Head of caudate nucleus (tissue), 42 donors: ENCODE measurements around the gene TGFBR3L.

ENCODE experiments used
- DNase-seq, 42 donors: peaks; one replicate each; pipeline versions ENCODE4 v3.0.0 to v3.0.0-alpha.2; 2020 to 2021; ENCODE audit warnings: mixed read lengths in 7 of 42
- intact Hi-C: fragments of 100-400 bp; cut with DNase I; formaldehyde crosslinking; loops from one replicate; pipeline ENCODE4 v1.15.0; 2022

The TGFBR3L gene

GRCh38 chr19:7900931-7901330, 13.7 kb upstream of the TGFBR3L start:
- DNase-seq, result no peak
- intact Hi-C loops, result loop anchor here (5.0 kb wide), 1 partner anchor 39 kb away; no protein-coding TSS in a partner anchor

- no peak for DNase-seq
- intact Hi-C loops, result loop anchor here (5.0 kb wide), 1 partner anchor 39 kb away; no protein-coding TSS in a partner anchor
Observed at GRCh38 chr19:7901337-7901736, 13.3 kb upstream of the TGFBR3L start.

GRCh38 chr19:7902796-7903243, 11.8 kb upstream of the TGFBR3L start:
- peak in 2 of 42 donors; percentile 27 to 46 for DNase-seq
- intact Hi-C loops, result loop anchor here (2.0 to 5.0 kb wide), 2 partner anchors 41 to 222 kb away; partner anchors contain the start of gene TRAPPC5

DNA sequence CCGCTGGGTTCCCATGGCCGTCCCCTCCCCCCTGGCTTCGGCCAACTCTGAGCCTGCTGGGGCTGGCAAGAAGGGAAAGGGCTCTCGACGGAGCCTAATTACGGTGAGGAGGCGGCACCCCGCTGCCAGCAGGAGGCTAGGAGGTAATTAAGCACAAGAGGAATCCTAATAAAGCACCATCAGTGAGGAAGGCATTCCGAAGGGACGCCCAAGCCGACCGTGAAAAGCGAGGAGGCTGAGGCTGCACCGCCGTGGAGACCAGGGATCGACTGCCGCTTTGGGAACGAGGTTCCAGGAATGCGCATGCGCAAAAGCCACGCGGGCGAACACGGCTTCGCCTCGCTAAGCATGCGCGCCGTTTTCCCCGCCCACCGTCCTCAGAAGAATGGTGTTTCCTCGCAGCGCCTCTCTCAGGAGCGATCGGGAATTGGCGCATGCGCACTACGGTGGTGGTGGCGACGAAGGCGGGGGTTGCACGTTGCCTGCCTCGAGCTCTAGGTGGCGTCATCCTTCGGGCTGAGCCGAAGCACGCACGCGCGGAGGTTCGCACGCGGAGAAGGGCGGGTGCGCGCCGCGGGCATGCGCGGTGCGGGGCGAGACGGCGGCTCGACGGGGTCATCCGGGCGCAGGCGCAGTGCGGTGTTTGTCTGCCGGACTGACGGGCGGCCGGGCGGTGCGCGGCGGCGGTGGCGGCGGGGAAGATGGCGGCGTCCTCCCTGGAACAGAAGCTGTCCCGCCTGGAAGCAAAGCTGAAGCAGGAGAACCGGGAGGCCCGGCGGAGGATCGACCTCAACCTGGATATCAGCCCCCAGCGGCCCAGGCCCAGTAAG, 11.2 kb upstream of the TGFBR3L start, which contains the start of gene MAP2K7:
Gene MAP2K7 (plus strand): TSS at position 634 of the 830 bp plus-strand sequence. CDS start 68 bp downstream, at position 702.
- peak; percentile 95 to 100 (median 99) for DNase-seq
- intact Hi-C loops, result loop anchor here (2.0 to 5.0 kb wide), 2 partner anchors 41 to 223 kb away; partner anchors contain the start of gene TRAPPC5

DNA sequence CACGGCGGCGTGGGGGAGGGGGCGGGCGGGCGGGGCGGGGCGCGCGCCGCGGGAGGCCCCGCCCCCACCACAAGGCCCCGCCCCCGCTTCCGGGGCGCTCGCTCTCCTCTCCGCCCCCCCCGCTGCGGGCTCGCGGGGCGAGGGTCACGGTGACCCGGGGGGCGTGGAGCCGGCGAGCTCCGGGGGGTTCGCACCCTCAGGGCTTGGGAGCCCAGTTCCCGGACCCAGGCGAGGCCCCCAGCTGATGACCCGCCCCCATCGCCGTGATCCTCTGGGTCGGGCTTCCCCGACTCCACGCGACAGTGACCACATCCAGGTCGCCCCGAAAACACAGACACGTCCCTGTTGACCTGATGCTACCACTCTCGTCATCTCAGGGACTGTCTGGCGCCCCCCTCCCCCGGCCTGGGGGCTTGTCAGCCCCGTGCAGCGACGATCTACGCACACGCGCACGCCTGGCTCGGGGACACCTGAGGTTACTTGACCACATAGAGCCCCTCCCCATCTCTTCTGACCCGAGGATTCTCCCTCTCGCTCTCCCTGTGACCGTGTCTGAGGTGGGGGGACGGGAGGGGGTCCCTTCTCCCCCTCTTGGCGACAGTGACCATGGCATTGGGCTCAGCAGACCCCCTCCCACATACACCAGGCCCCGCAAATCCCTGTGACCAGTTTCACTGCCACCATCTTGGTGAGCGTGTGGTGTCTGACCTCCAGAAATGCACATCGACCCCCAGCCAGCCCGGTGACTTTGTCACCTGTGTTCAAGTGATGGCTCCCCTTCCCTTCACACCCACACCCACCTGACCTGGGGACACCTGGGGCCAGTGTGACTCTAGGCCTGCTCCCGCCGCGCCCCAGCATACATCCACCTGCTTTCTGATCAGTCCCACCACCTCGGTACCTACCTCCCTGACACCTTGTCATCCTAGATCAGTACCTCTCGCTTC, 10.3 kb upstream of the TGFBR3L start:
- DNase-seq, result peak in 3 of 42 donors; percentile 40 to 52 (median 49)
- intact Hi-C loops, result loop anchor here (5.0 kb wide), 1 partner anchor 42 kb away; no protein-coding TSS in a partner anchor

DNA sequence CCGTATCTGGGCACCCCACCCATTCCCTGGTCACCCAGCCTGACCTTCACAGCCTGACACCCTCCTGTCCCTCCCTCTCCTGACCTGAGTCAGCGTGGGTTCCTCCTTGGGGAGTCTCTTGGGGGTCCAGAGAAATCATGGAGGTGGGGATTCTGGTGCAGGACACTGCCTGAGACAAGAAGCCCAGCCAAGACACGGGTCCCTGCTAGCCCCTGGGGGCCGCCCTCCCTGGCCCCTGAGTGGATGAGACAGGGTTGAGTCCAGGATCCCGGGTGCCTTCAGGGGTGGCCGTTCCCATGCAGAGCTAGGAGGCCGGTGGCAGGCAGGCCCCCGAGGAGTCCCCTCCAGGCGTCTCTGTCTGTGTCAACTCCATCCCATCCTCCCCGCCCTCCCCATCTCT, 9.4 kb upstream of the TGFBR3L start:
- intact Hi-C loops, result no loop called here
- DNase-seq, result no peak

- DNase-seq, result no peak
- intact Hi-C loops, result no loop called here
Observed at GRCh38 chr19:7905859-7906258, 8.8 kb upstream of the TGFBR3L start.

GRCh38 chr19:7907122-7907521, 7.5 kb upstream of the TGFBR3L start:
- peak in 1 of 42 donors; percentile 1 for DNase-seq
- intact Hi-C loops, result no loop called here

GRCh38 chr19:7907544-7907943, 7.1 kb upstream of the TGFBR3L start:
- peak in 1 of 42 donors; percentile 1 for DNase-seq
- intact Hi-C loops, result no loop called here

- peak in 1 of 42 donors; percentile 2 for DNase-seq
- intact Hi-C loops, result no loop called here
Observed at GRCh38 chr19:7908078-7908699, 6.4 kb upstream of the TGFBR3L start.

GRCh38 chr19:7908742-7909461, 5.7 kb upstream of the TGFBR3L start:
- intact Hi-C loops, result no loop called here

DNA sequence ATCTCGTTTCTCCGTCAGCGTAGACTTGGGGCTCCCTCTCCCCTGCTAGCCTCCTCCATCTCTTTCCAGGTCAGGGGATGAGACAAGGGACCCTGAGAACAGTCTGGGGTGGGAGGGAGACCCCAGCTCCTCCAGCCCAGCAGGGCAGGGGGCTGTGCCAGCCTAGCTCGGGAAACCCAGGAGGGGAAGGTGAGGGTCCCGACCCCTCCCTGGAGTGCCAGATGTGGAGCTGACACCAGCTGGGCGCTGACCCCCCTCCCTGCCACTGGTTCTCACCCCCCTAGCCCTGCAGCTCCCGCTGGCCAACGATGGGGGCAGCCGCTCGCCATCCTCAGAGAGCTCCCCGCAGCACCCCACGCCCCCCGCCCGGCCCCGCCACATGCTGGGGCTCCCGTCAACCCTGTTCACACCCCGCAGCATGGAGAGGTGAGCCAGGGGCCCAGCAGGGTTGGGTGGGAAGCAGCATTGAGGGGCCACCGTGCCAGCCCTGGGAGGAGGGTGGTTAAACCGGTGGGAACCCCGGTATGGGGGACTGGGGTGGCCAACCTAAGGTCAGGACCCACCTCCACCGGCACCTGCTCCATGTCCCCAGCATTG, 5.1 kb upstream of the TGFBR3L start:
- peak in 1 of 42 donors; percentile 25 for DNase-seq
- intact Hi-C loops, result no loop called here

More at GRCh38 chr19:7908742-7909461, 5.7 kb upstream of the TGFBR3L start:
- DNase-seq, result peak in 1 of 42 donors; percentile 32

DNA sequence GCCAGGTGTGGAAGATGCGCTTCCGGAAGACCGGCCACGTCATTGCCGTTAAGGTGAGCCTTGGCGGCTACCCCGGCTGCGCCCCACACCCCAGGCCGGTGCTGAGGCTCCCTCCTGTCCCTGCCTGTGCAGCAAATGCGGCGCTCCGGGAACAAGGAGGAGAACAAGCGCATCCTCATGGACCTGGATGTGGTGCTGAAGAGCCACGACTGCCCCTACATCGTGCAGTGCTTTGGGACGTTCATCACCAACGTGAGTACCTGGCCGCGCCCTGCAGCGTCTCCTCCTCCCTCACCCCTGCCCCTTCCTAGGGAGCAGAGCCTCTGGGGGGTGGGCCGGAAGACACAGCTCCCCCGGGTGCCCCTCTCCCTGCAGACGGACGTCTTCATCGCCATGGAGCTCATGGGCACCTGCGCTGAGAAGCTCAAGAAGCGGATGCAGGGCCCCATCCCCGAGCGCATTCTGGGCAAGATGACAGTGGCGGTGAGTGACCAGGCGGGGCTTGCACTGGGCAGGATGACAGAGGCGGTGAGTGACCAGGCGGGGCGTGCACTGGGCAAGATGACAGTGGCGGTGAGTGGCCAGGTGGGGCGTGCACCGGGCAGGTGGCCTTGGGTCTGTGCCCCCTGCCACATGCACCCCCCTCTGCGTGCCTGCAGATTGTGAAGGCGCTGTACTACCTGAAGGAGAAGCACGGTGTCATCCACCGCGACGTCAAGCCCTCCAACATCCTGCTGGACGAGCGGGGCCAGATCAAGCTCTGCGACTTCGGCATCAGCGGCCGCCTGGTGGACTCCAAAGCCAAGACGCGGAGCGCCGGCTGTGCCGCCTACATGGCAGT, 4.1 kb upstream of the TGFBR3L start:
- intact Hi-C loops, result no loop called here
- DNase-seq, result peak in 1 of 42 donors; percentile 29

- no peak for DNase-seq
- intact Hi-C loops, result no loop called here
Observed at GRCh38 chr19:7911508-7912143, 3.0 kb upstream of the TGFBR3L start.

DNA sequence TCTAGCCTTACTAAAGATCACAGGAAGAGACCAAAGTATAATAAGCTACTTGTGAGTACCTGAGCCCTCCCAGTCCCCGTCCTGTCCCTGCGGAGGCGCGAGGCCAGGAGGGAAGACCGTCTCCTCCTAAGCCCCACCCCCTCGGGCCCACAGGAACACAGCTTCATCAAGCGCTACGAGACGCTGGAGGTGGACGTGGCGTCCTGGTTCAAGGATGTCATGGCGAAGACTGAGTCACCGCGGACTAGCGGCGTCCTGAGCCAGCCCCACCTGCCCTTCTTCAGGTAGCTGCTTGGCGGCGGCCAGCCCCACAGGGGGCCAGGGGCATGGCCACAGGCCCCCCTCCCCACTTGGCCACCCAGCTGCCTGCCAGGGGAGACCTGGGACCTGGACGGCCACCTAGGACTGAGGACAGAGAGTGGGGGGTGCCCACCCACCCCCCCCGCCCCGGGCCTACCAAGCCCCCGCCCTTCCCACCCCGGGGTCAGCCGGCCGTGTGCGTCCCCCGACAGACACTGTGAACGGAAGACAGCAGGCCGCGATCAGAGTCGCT, 2.4 kb upstream of the TGFBR3L start:
- intact Hi-C loops, result no loop called here
- no peak for DNase-seq
